LNCAP (cell line): Measurements from ENCODE around the gene ADGRF4.

Experiments
- CTCF ChIP-seq: fragments of 450-650 bp; IDR thresholded peaks from 2 replicates; pipeline ENCODE4 v1.5.1; 2017; ENCODE audit warnings: mild to moderate bottlenecking

ADGRF4 gene

GRCh38 chr6:47737406-47737805 lies 39.0 kb downstream of the ADGRF4 start:
- no peak for TF ChIP-seq CTCF

GRCh38 chr6:47740714-47741113 lies 42.3 kb downstream of the ADGRF4 start:
- no peak for TF ChIP-seq CTCF

GRCh38 chr6:47741807-47742206 lies 43.4 kb downstream of the ADGRF4 start:
- no peak for TF ChIP-seq CTCF

- no peak for TF ChIP-seq CTCF
These were observed 45.4 kb downstream of the ADGRF4 start for GRCh38 chr6:47743744-47744143.

- TF ChIP-seq CTCF: no peak
These were observed 51.4 kb downstream of the ADGRF4 start for GRCh38 chr6:47749757-47750156.

GRCh38 chr6:47752801-47753200 lies 54.4 kb downstream of the ADGRF4 start:
- no peak for TF ChIP-seq CTCF

- TF ChIP-seq CTCF: no peak
These were observed 61.0 kb downstream of the ADGRF4 start for GRCh38 chr6:47759364-47759763.

- no peak for TF ChIP-seq CTCF
These were observed 64.1 kb downstream of the ADGRF4 start for GRCh38 chr6:47762502-47762901.
